GM04504 (cell line): ENCODE data around the gene CLSTN2.

ENCODE experiments used
- DNase-seq: peaks from one replicate; pipeline ENCODE4 v3.0.0-alpha.2; 2012; ENCODE audit warnings: low read depth

CLSTN2 gene

GRCh38 chr3:140007911-140008869 is 73.2 kb downstream of the CLSTN2 start:
- DNase-seq, result no peak

GRCh38 chr3:140010391-140010790 is 75.4 kb downstream of the CLSTN2 start:
- no peak for DNase-seq

DNA sequence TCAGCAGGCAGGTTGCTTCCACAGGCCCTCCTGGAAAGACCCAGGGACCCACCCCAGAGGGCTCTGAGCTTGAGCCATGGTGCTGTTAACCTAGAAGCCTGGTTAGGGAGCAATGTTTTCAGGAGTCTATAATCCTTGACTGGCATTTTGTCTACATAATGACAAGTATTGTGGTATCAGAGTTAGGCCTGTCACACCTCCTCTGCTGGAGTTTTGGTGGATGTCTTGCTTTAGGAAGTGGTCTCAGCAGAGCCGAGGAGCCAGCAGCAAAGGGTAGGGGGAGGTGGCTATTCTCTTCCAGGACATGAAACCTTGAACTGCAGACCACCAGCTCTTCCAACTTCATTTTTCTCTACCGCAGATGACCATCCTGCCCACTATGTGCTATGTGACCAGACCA is 76.1 kb downstream of the CLSTN2 start:
- no peak for DNase-seq

DNA sequence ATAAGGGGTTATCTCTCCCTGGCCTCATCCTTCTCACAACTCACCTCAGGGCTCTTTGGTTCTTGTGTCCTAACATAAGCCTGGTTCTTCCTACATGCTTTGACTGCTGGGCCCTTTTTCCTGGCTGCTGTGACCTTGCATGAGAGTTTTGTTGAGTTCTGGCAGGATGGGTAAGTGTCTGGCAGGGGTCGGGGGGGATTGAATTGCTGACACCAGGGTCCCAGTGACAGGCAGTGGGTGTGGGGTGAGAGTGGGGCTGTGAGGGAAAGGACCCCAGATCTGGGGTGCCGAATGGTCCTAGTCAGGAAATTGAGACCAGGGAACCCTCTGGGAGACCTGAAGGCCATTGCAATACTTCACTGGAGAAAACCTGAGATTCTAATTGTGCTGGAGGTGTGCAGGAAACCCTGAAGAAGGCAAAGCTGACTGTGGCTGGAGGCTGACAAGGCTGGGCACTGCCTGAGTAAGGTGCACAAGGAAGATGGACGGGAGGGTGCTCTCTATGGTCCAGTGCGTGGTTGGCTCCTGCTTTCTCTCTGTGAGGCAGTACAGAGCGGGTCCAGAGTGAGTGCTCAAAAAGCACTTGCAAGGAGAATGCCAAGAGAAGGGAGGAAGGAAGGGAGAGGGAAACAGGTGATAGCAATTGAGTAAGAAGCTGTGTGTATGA is 76.8 kb downstream of the CLSTN2 start:
- DNase-seq, result no peak

- no peak for DNase-seq
These were observed 78.2 kb downstream of the CLSTN2 start for GRCh38 chr3:140013220-140013619.

DNA sequence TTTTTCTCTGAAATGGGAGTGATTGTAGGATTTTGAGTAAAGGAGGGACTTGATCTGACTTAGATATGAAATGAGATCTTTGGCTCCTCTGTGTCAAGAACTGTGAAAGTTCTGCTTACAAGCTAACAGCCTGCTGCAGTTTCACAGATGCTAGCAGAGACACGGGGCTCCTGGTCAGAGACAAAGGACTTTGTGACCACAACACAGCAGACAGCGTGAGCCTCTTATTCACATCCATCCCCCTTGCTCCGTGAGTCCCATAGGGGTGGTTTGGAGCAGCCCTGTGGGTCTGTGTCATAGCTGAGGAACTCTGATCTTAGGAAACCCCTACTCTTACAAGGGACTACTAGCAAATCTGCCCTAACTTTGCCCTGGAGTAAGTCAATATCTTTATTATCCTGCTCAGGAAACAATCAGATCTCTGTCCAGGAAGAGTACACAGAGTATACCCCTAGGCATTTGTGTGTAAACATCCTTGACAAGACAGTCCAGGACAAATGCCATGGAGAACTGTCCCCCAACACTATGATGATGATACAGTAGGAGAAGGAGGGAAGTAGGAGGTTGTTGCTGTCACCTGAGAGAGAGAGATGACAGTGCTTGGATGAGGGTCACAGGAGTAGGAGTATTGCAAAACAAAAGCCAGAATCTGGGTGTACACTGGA is 80.0 kb downstream of the CLSTN2 start:
- no peak for DNase-seq

DNA sequence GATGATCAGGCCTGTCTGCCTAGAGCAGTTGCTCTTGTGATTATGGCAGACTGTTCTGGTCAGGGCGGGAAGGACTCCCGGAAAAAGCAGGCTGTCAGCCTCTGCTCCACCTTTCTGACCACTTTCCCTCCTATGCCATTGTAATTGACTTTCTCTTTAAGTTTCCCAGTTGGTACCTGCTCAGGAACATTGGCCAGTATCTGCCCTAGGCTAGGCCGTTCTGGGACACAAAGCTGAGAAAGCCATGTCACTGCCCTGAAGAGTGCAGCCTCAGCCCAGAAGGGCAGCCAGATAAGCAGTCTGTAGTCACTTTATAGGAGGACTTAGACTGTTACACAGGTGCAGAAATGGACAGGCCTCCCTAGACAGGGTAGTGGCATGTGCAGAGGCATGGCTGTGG is 80.8 kb downstream of the CLSTN2 start:
- DNase-seq, result no peak

- DNase-seq, result no peak
These were observed 83.6 kb downstream of the CLSTN2 start for GRCh38 chr3:140018556-140018955.

GRCh38 chr3:140019946-140020345 is 85.0 kb downstream of the CLSTN2 start:
- no peak for DNase-seq

- no peak for DNase-seq
These were observed 85.6 kb downstream of the CLSTN2 start for GRCh38 chr3:140020541-140020940.

DNA sequence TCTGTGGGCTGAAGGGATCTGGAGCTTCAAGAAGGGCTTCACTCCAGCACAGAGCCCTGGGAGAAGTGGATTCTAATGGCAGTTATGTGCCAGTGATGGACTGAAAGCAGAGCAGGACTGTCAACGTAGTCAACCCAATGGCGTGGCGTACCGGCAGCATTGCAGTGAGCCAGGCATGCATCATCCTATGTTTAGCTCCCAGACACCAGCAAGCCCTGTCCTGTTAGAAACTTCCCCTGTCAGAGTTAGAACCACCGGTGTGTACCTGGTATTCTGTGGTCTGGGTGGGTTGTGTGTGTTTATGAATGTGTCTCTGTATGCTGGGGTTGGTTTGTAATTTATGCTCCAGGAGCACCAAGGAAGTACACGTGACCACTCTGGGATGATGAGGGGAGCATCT is 86.3 kb downstream of the CLSTN2 start:
- DNase-seq, result no peak

- DNase-seq, result no peak
These were observed 87.2 kb downstream of the CLSTN2 start for GRCh38 chr3:140022066-140022770.

- no peak for DNase-seq
These were observed 88.9 kb downstream of the CLSTN2 start for GRCh38 chr3:140023616-140024530.

DNA sequence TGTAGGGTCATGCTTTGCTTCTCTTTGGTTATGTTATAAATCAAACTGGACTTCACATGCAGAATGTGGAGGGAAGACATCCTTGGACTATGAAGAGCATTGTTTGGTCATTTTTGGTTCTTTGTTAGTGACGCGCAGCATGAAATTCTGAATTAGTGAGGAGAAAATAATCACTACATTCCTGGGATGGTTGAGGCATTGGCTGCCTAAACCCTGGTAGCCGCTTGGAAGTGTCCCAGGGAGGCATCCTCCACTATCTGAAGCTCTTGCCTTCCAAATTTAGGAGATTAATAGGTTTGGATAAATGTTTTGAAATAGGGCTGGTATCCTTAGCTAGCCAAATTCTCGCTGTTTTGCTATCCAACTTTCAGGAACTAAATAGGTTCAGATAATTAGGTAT is 96.2 kb downstream of the CLSTN2 start:
- no peak for DNase-seq

DNA sequence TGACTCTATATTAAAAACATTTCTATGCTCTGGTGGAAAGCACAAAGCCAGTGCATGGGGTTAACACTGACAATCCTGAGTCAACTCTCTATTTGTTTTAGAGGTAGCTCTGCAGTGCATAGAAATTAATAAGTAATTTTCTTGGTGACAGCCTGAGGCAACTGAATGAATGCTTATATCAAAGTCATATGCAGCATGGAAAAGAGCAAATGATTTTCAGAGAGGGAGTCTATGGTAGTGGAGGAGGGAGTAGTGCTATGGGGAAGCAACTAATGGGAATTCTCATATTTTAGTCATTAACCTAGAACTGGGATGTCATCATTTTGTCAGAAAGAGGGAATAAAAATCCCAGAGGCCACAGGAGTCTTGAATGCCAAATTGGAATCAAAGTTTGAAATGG is 99.1 kb downstream of the CLSTN2 start:
- DNase-seq, result no peak

DNA sequence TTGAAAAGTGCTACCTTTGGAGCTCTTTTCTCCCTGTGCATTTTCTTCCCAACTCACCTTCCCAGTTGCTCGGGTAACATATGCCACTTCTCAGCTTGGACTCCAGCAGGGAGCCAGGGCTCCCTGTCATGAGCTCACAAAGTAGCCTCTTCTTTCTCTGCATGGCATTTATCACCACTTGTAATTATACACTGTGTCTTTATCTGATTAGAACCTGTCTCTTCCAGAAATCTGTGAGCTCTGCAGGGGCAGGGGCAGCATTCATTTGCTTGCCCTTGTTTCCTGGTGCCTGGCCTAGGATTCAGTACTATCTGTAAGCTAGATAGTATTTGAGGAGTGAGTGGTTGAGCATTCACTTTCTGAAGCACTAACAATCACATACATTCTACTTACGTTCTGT is 100.9 kb downstream of the CLSTN2 start:
- no peak for DNase-seq

- DNase-seq, result no peak
These were observed 115.4 kb downstream of the CLSTN2 start for GRCh38 chr3:140050396-140050795.

- DNase-seq, result no peak
These were observed 116.3 kb downstream of the CLSTN2 start for GRCh38 chr3:140051019-140051957.

DNA sequence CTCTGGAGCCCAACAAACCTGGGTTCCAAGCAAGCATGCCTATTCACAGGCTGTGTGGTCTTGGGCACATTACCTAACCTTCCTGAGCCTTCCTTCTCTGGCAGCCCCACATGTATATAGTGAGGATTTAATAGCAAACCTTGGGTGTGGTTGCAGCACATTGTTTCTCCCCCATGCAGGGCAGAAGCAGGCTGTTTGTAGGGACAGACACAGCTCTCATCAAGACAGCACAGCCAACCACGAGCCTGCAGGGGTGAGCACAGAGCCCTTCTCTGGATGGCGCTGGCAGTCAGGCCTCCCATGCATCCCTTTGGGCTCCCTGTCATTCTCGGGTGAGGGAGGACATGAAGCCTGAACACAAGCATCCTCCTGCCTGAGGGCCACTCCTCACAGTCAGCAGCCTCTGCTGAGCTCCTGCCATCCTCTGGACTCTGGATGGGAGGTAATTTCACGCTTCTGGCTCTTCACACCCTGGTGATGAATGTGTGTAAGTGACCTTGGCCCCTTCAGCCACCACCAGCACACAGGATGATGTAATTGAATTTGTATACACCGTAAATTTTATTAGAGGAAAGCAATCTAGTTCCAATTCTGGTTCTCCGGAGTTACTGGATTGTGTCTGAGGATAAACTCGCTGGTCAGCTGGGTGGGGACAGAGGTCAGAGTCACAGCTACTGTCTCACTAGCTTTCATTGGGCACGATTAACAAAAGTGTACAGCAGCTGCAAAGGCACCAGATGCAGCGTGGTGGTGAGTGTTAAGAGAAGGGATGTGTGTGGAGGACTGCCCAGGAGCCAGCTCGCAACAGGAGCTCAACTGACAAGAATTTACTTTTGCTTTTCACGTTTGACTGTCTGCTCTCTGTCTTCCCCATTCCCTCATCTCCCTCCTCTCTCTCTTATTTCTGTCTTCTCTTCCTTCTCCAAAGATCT is 118.1 kb downstream of the CLSTN2 start:
- no peak for DNase-seq
